ENCODE results near the gene ABHD3. TPM values are rescaled to one million over a fixed set of nuclear protein-coding genes. Genes with fewer than 3 reads are reported as not detected.

ABHD3 gene
- total RNA-seq, 2 experiments from 2014 or later: 154 to 169 TPM

DNA sequence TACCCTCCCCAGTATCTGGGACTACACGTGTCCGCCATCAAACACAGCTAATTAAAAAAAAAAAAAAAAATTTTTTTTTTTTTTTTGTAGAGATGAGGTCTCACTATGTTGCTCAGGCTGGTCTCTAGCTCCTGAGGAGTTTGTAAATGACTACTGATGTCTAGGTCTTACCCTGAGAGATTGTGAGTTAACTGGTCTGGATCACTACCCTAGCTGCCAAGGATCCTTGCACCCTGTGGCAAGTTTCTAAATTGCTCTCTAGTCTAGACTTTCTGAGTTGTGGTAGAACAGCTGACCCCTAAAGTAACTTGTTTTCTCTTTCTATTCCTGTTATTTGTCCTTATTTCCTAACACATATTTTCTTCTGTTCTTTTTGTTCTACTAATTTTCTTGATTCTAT, 44.5 kb downstream of the ABHD3 start:
- no peaks in the 10 kb centered on the region for H3K9me2 ChIP-seq (ENCODE audit: insufficient read depth, low read length)
- BruUV-seq (replicated peaks): no TSS peak
- no peak overlapping the region for H3K27ac ChIP-seq (ENCODE audit: low read depth, low read length, poor library complexity, severe bottlenecking)
- no peak overlapping the region for H2AFZ ChIP-seq (ENCODE audit: low read length)
- no peak for DNase-seq (ENCODE audit: low spot score)
- H4K20me1 ChIP-seq (ENCODE audit: insufficient read depth, low read length): no peaks in the 10 kb centered on the region
- no peak overlapping the region for H3K4me2 ChIP-seq (ENCODE audit: low read length)
- H3K4me1 ChIP-seq (ENCODE audit: insufficient read depth, low read length, poor library complexity, severe bottlenecking): no peaks in the 10 kb centered on the region
- POLR2A ChIA-PET: interaction anchor here (0.5 to 1.3 kb wide), 8 partner anchors 9 to 196 kb away, joined by 3 to 8 read pairs (median 3); no protein-coding TSS in a partner anchor
- peaks cover 97% of the 10 kb centered on the region for H3K36me3 ChIP-seq (ENCODE audit: insufficient read depth, low read length)
- intact Hi-C loops (cut with micrococcal nuclease; ENCODE audit: unreplicated experiment): no loop called here
- CTCF ChIA-PET (ENCODE audit: unreplicated experiment): no interaction called here
- H3K9me3 ChIP-seq (ENCODE audit: low read length): no peaks in the 10 kb centered on the region
- no peak overlapping the region for H3K4me3 ChIP-seq (ENCODE audit: low read depth, low read length, poor library complexity, severe bottlenecking)
- TF ChIP-seq EZH2phosphoT487 (IDR thresholded peaks at IDR 0.05; ENCODE audit: borderline replicate concordance, low read depth, low read length): no peak
- TF ChIP-seq, protein P1, sequence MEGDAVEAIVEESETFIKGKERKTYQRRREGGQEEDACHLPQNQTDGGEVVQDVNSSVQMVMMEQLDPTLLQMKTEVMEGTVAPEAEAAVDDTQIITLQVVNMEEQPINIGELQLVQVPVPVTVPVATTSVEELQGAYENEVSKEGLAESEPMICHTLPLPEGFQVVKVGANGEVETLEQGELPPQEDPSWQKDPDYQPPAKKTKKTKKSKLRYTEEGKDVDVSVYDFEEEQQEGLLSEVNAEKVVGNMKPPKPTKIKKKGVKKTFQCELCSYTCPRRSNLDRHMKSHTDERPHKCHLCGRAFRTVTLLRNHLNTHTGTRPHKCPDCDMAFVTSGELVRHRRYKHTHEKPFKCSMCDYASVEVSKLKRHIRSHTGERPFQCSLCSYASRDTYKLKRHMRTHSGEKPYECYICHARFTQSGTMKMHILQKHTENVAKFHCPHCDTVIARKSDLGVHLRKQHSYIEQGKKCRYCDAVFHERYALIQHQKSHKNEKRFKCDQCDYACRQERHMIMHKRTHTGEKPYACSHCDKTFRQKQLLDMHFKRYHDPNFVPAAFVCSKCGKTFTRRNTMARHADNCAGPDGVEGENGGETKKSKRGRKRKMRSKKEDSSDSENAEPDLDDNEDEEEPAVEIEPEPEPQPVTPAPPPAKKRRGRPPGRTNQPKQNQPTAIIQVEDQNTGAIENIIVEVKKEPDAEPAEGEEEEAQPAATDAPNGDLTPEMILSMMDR (conservative IDR thresholded peaks at IDR 0.05; ENCODE audit: low read length): no peak
- no peaks in the 10 kb centered on the region for H3K79me2 ChIP-seq (ENCODE audit: insufficient read depth, low read depth, low read length)

DNA sequence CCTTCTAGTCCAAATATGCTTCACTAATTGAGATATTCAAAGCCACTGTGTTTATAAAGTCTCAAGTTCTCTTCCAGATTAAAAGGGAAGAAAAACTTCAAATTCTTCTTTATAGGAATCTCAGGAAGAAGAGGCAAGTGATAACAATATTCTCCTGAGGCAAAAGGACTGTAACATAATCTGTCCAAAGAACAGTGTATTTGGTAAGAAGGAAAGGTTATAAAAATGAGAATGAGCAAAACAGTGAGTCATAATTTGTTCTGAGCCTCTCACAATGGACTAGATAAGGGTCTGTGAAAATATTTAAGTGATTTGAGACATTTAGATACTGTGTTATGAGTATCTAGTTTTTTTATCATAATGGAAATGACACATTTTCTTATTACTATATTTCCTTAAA, 48.2 kb downstream of the ABHD3 start:
- Histone ChIP-seq H3K27ac (ENCODE audit: low read depth, low read length, poor library complexity, severe bottlenecking) (no peak overlapping the region), H3K9me2 (ENCODE audit: insufficient read depth, low read length) (no peaks in the 10 kb centered on the region), H2AFZ (ENCODE audit: low read length) (no peak overlapping the region), H4K20me1 (ENCODE audit: insufficient read depth, low read length) (no peaks in the 10 kb centered on the region), H3K4me2 (ENCODE audit: low read length) (no peak overlapping the region), H3K4me3 (ENCODE audit: low read depth, low read length, poor library complexity, severe bottlenecking) (no peak overlapping the region), H3K36me3 (ENCODE audit: insufficient read depth, low read length) (peaks cover 96% of the 10 kb centered on the region), H3K79me2 (ENCODE audit: insufficient read depth, low read depth, low read length) (no peaks in the 10 kb centered on the region), H3K4me1 (ENCODE audit: insufficient read depth, low read length, poor library complexity, severe bottlenecking) (no peaks in the 10 kb centered on the region), H3K9me3 (ENCODE audit: low read length) (no peaks in the 10 kb centered on the region)
- BruUV-seq (replicated peaks): TSS peak; percentile 46
- POLR2A ChIA-PET: no interaction called here
- CTCF ChIA-PET (ENCODE audit: unreplicated experiment): no interaction called here
- no peak for DNase-seq (ENCODE audit: low spot score)
- TF ChIP-seq EZH2phosphoT487 (IDR thresholded peaks at IDR 0.05; ENCODE audit: borderline replicate concordance, low read depth, low read length): no peak
- TF ChIP-seq, protein P1 (conservative IDR thresholded peaks at IDR 0.05; ENCODE audit: low read length): no peak
- intact Hi-C loops (cut with micrococcal nuclease; ENCODE audit: unreplicated experiment): no loop called here

DNA sequence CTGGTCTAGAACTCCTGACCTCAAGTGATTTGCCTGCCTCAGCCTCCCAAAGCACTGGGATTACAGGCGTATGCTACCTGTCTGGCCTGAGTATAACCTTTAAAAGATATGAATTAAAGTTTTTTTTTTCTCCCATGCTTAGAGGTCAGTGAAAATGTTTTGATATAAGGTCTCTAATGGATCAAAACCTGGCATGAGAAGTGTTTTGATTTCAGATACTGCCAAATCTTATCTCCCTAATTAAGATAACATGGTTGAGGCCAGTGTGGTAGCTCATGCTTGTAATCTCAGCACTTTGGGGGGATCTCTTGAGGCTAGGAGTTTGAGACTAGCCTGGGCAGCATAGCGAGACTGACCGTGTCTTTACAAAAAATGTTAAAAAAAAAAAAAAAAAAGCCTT, 51.2 kb downstream of the ABHD3 start:
- no peak for TF ChIP-seq EZH2phosphoT487 (IDR thresholded peaks at IDR 0.05; ENCODE audit: borderline replicate concordance, low read depth, low read length)
- TF ChIP-seq, protein P1 (conservative IDR thresholded peaks at IDR 0.05; ENCODE audit: low read length): no peak
- ChIA-PET CTCF (ENCODE audit: unreplicated experiment) (no interaction called here), POLR2A (interaction anchor here (0.8 to 1.3 kb wide), 2 partner anchors 11 to 157 kb away, joined by 4 to 5 read pairs; no protein-coding TSS in a partner anchor)
- DNase-seq (ENCODE audit: low spot score): no peak
- intact Hi-C loops (cut with micrococcal nuclease; ENCODE audit: unreplicated experiment): no loop called here
- no peaks in the 10 kb centered on the region for H3K9me3 ChIP-seq (ENCODE audit: low read length)
- H3K27ac ChIP-seq (ENCODE audit: low read depth, low read length, poor library complexity, severe bottlenecking): no peak overlapping the region
- H3K4me2 ChIP-seq (ENCODE audit: low read length): no peak overlapping the region
- H3K9me2 ChIP-seq (ENCODE audit: insufficient read depth, low read length): no peaks in the 10 kb centered on the region
- H3K79me2 ChIP-seq (ENCODE audit: insufficient read depth, low read depth, low read length): no peaks in the 10 kb centered on the region
- H4K20me1 ChIP-seq (ENCODE audit: insufficient read depth, low read length): no peaks in the 10 kb centered on the region
- H2AFZ ChIP-seq (ENCODE audit: low read length): no peak overlapping the region
- no peak overlapping the region for H3K4me3 ChIP-seq (ENCODE audit: low read depth, low read length, poor library complexity, severe bottlenecking)
- peaks cover 93% of the 10 kb centered on the region for H3K36me3 ChIP-seq (ENCODE audit: insufficient read depth, low read length)
- BruUV-seq (replicated peaks): no TSS peak
- no peaks in the 10 kb centered on the region for H3K4me1 ChIP-seq (ENCODE audit: insufficient read depth, low read length, poor library complexity, severe bottlenecking)
